DOHH2 (cell line): ENCODE results near the gene C8A.

ENCODE experiments used
- H3F3A ChIP-seq: fragments of 200-600 bp; sonication (generic), shearing (Covaris generic); 2 replicates; pipeline ENCODE4 v1.6.0; 2016; ENCODE audit warnings: antibody characterized with exemption, mild to moderate bottlenecking; ENCODE audit not compliant: control insufficient read depth, insufficient read depth
- H3K27ac ChIP-seq: fragments of 200-600 bp; sonication (generic); 2 replicates; pipeline ENCODE4 v1.5.1; 2014; ENCODE audit warnings: low read depth, mild to moderate bottlenecking, low read length, moderate library complexity
- H3K27me3 ChIP-seq: fragments of 200-600 bp; sonication (generic); 2 replicates; pipeline ENCODE4 v1.6.1; 2014; ENCODE audit warnings: mild to moderate bottlenecking, low read length, mixed read lengths; ENCODE audit not compliant: control insufficient read depth
- H3K36me3 ChIP-seq: fragments of 200-600 bp; sonication (generic); 2 replicates; pipeline ENCODE4 v1.6.1; 2014; ENCODE audit warnings: mild to moderate bottlenecking, low read length, moderate library complexity, mixed read lengths; ENCODE audit not compliant: control insufficient read depth
- H3K4me1 ChIP-seq: fragments of 200-600 bp; sonication (generic); 2 replicates; pipeline ENCODE4 v1.6.1; 2014; ENCODE audit warnings: mild to moderate bottlenecking, low read length, mixed read lengths; ENCODE audit not compliant: control insufficient read depth
- H3K4me2 ChIP-seq: fragments of 200-600 bp; sonication (generic); 2 replicates; pipeline ENCODE4 v1.6.0; 2014; ENCODE audit warnings: mild to moderate bottlenecking, low read length, moderate library complexity
- H3K4me3 ChIP-seq: fragments of 200-600 bp; sonication (generic); 2 replicates; pipeline ENCODE4 v1.5.1; 2014; ENCODE audit warnings: mild to moderate bottlenecking, low read length, mixed read lengths
- H3K79me2 ChIP-seq: fragments of 200-600 bp; sonication (generic); 2 replicates; pipeline ENCODE4 v1.6.1; 2014; ENCODE audit warnings: mild to moderate bottlenecking, low read length, mixed read lengths; ENCODE audit not compliant: control insufficient read depth
- H3K9me2 ChIP-seq: fragments of 200-600 bp; sonication (generic); replicated peaks from 2 replicates; pipeline ENCODE4 v1.6.1; 2014; ENCODE audit warnings: mild to moderate bottlenecking, low read length, mixed read lengths; ENCODE audit not compliant: control insufficient read depth
- H3K9me3 ChIP-seq: fragments of 200-600 bp; sonication (generic); 2 replicates; pipeline ENCODE4 v1.6.1; 2014; ENCODE audit warnings: antibody characterized with exemption, low read length, mixed read lengths; ENCODE audit not compliant: control insufficient read depth, insufficient read depth
- H4K20me1 ChIP-seq: fragments of 200-600 bp; sonication (generic); 2 replicates; pipeline ENCODE4 v1.6.0; 2014; ENCODE audit warnings: low read depth, mild to moderate bottlenecking, antibody characterized with exemption, low read length, moderate library complexity; ENCODE audit not compliant: control insufficient read depth, insufficient read depth
- EZH2phosphoT487 ChIP-seq: fragments of 200-600 bp; sonication (generic); IDR thresholded peaks from 2 replicates; pipeline ENCODE4 v1.6.1; 2017; ENCODE audit warnings: borderline replicate concordance, mild to moderate bottlenecking, antibody characterized with exemption, low read length, moderate library complexity, mixed read lengths
- TF ChIP-seq, protein P1 (sequence below): fragments of 200-600 bp; sonication (generic); IDR thresholded peaks from one replicate; pipeline ENCODE4 v1.5.1; 2014; ENCODE audit warnings: antibody characterized with exemption, mild to moderate bottlenecking, low read depth, low read length; ENCODE audit not compliant: poor library complexity, severe bottlenecking

C8A gene

GRCh38 chr1:56821462-56821797 lies 33.2 kb upstream of the C8A start:
- Histone ChIP-seq H3K27me3 (peaks cover 3% of the 10 kb centered on the region; the same call in 1 of the 2 replicates), H3F3A (no peaks in the 10 kb centered on the region), H3K27ac (no peak overlapping the region), H4K20me1 (no peaks in the 10 kb centered on the region), H3K36me3 (no peaks in the 10 kb centered on the region), H3K4me1 (no peaks in the 10 kb centered on the region), H3K9me3 (no peaks in the 10 kb centered on the region), H3K79me2 (no peaks in the 10 kb centered on the region), H3K9me2 (no peaks in the 10 kb centered on the region), H3K4me3 (no peak overlapping the region), H3K4me2 (no peak overlapping the region)
- TF ChIP-seq, protein P1, sequence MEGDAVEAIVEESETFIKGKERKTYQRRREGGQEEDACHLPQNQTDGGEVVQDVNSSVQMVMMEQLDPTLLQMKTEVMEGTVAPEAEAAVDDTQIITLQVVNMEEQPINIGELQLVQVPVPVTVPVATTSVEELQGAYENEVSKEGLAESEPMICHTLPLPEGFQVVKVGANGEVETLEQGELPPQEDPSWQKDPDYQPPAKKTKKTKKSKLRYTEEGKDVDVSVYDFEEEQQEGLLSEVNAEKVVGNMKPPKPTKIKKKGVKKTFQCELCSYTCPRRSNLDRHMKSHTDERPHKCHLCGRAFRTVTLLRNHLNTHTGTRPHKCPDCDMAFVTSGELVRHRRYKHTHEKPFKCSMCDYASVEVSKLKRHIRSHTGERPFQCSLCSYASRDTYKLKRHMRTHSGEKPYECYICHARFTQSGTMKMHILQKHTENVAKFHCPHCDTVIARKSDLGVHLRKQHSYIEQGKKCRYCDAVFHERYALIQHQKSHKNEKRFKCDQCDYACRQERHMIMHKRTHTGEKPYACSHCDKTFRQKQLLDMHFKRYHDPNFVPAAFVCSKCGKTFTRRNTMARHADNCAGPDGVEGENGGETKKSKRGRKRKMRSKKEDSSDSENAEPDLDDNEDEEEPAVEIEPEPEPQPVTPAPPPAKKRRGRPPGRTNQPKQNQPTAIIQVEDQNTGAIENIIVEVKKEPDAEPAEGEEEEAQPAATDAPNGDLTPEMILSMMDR = no peak
- TF ChIP-seq EZH2phosphoT487 = no peak

DNA sequence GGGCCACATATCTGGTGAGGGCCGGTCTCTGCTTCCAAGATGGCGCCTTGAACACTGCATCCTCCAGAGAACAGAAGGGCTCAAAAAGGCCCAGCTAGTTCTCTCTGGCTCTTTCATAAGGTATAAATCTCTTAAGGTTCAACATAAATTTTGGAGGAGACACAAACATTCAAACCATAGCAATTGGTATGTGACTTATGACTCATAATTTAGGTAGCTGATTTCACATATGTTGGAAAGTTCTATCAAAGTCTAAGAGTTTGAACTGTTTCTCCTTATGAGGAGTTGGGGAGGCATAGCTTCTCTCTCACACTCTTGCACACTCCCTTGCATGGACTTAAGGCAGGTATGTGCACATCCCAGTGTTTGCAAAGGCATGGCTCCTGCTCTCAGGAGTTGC lies 30.3 kb upstream of the C8A start:
- H3K9me3 ChIP-seq = no peaks in the 10 kb centered on the region
- TF ChIP-seq EZH2phosphoT487 = no peak
- TF ChIP-seq, protein P1 = no peak
- no peaks in the 10 kb centered on the region for H3K4me1 ChIP-seq
- no peaks in the 10 kb centered on the region for H3K9me2 ChIP-seq
- no peak overlapping the region for H3K27ac ChIP-seq
- no peak overlapping the region for H3K4me2 ChIP-seq
- H3K27me3 ChIP-seq = peaks cover 3% of the 10 kb centered on the region; the same call in 1 of the 2 replicates
- no peaks in the 10 kb centered on the region for H3K36me3 ChIP-seq
- no peaks in the 10 kb centered on the region for H3F3A ChIP-seq
- no peaks in the 10 kb centered on the region for H4K20me1 ChIP-seq
- no peak overlapping the region for H3K4me3 ChIP-seq
- no peaks in the 10 kb centered on the region for H3K79me2 ChIP-seq

- TF ChIP-seq, protein P1 = no peak
- TF ChIP-seq EZH2phosphoT487 = no peak
- H3K4me2 ChIP-seq = no peak overlapping the region
- no peak overlapping the region for H3K27ac ChIP-seq
- no peaks in the 10 kb centered on the region for H3F3A ChIP-seq
- H3K27me3 ChIP-seq = peaks cover 3% of the 10 kb centered on the region; the same call in 1 of the 2 replicates
- H4K20me1 ChIP-seq = no peaks in the 10 kb centered on the region
- no peaks in the 10 kb centered on the region for H3K36me3 ChIP-seq
- H3K9me2 ChIP-seq = no peaks in the 10 kb centered on the region
- no peaks in the 10 kb centered on the region for H3K4me1 ChIP-seq
- no peak overlapping the region for H3K4me3 ChIP-seq
- H3K79me2 ChIP-seq = no peaks in the 10 kb centered on the region
- H3K9me3 ChIP-seq = no peaks in the 10 kb centered on the region
Measured at GRCh38 chr1:56824938-56825337, 29.7 kb upstream of the C8A start.

DNA sequence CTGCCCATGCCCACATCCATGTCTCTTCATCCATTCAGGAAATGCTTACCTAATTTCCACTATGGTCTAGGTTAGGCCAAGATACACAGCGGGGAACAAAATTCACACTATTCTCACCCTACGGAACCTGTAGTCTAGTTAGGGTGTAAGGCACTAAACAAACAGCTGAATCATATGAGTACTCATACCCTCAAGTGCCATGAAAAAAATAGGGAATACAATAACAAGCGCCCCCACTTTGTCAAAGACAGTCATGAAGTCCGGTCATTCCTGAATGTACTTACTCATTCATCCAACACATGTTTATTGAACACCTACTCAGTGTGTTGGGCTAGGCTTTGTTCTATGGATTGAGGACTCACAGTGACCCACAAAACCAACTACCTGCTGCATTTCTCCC lies 29.2 kb upstream of the C8A start:
- Histone ChIP-seq H3K27ac (no peak overlapping the region), H3K4me3 (no peak overlapping the region), H4K20me1 (no peaks in the 10 kb centered on the region), H3K9me2 (no peaks in the 10 kb centered on the region), H3K4me2 (no peak overlapping the region), H3K36me3 (no peaks in the 10 kb centered on the region), H3F3A (no peaks in the 10 kb centered on the region), H3K4me1 (no peaks in the 10 kb centered on the region), H3K27me3 (peaks cover 3% of the 10 kb centered on the region; the same call in 1 of the 2 replicates), H3K79me2 (no peaks in the 10 kb centered on the region), H3K9me3 (no peaks in the 10 kb centered on the region)
- TF ChIP-seq, protein P1 = no peak
- no peak for TF ChIP-seq EZH2phosphoT487
